ENCODE measurements around the gene CCDC117.
"Not testable (repeated sequence)": the region's sequence is repeated elsewhere in the genome, so short reads cannot be mapped to it uniquely, and the experiment has no call there.

The CCDC117 gene

DNA sequence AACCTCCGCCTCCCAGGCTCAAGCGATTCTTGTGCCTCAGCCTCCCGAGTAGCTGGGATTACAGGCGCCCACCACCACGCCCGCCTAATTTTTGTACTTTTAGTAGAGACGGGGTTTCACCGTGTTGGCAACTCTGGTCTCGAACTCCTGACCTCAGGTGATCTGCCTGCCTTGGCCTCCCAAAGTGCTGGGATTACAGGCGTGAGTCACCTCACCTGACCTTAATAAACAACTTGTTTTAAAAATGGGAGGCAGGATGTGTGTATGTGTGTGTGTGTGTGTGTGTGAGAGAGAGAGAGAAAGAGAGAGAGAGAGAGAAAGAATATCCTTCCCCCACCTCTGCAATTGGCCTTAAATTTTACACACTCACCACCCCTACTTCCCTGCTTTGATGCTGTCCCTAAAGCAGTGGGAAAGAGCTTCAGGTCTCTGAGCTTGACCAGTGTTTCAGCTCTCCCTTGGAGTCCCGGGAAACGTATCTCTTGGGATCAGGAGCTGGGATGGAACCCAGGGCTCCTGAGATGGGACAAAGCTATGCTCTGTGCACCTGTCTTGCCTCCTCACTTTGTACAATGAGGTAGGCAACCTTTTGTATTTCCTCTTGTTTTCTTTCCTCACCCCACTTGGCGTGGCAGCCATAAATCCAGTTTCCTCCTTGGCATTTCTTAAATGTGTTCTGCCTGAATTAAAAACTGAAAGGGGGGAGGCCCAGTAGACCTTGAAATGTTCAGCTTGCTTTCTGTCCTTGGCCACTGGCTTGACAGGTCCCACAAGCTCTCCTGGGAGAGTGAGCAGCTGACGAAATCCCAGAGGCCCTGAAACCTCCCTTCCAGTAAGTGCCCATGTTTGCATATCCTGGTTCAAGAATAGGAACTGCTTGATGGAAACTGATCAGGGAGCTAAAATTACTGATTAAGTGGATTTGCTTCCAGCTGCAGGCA is 45.7 kb downstream of the CCDC117 start:
- DNase-seq (ENCODE audit: insufficient read length, low spot score), result no peak
- FAIRE-seq, result no peak
- TF ChIP-seq, protein P1, sequence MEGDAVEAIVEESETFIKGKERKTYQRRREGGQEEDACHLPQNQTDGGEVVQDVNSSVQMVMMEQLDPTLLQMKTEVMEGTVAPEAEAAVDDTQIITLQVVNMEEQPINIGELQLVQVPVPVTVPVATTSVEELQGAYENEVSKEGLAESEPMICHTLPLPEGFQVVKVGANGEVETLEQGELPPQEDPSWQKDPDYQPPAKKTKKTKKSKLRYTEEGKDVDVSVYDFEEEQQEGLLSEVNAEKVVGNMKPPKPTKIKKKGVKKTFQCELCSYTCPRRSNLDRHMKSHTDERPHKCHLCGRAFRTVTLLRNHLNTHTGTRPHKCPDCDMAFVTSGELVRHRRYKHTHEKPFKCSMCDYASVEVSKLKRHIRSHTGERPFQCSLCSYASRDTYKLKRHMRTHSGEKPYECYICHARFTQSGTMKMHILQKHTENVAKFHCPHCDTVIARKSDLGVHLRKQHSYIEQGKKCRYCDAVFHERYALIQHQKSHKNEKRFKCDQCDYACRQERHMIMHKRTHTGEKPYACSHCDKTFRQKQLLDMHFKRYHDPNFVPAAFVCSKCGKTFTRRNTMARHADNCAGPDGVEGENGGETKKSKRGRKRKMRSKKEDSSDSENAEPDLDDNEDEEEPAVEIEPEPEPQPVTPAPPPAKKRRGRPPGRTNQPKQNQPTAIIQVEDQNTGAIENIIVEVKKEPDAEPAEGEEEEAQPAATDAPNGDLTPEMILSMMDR (IDR thresholded peaks at IDR 0.05; ENCODE audit: insufficient read depth, missing control alignments), result no peak

DNA sequence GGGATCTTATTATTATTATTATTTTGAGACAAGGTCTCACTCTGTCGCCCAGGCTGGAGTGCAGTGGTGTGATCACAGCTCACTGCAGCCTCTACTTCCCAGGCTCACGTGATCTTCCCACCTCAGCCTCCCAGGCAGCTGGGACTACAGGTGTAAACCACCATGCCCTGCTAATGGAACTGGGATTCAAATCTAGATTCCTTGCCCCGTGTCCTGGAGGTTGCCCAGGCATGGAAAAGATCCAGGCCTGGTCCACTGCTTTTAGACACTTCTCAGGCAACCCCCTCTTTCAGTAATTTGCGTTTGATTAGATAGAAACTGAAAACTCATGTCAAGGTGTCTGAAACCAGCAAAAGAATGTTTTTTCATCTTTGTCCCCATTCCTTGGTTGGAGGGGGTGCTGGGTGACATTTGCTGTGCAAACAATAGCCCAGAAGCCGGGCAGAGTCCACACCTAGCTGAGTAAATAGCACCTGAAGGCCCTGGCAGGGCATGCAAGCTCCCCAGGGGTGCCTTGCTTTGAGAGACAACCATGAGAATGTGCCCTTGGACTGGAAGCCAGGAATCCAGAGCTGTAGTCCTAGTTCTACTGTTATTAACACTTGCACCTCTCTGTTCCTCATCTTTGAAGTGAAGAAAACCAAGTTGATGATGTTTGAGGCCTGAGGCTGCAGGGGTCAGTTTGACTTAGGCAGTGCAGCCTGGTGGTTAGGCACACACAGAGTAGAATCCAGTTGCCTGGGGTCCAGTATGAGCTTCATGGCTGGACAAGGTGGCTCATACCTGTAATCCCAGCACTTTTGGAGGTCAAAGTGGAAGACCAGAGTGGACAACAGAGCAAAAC is 47.0 kb downstream of the CCDC117 start:
- DNase-seq (ENCODE audit: insufficient read length, low spot score), result no peak
- FAIRE-seq, result no peak
- TF ChIP-seq, protein P1 (IDR thresholded peaks at IDR 0.05; ENCODE audit: insufficient read depth, missing control alignments), result no peak

DNA sequence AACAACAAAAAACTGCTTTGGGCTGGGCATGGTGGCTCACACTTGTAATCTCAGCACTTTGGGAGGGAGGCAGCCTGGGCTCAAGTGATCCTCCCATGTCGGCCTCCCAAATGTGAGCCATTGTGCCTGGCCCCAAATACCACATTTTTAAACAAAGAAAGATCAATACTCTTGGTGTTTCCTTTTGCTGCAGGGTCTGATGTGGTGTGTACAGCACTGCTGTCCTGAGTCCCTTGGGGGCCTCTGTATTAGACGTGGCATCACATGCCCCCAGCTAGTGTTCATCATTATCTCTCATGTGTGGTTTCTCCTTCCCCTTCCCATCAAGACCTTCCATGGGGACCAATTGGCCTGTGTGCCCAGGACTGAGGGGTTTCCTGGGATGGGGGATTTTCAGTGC is 48.4 kb downstream of the CCDC117 start:
- DNase-seq (ENCODE audit: insufficient read length, low spot score), result no peak
- TF ChIP-seq, protein P1 (IDR thresholded peaks at IDR 0.05; ENCODE audit: insufficient read depth, missing control alignments), result no peak
- no peak for FAIRE-seq

DNA sequence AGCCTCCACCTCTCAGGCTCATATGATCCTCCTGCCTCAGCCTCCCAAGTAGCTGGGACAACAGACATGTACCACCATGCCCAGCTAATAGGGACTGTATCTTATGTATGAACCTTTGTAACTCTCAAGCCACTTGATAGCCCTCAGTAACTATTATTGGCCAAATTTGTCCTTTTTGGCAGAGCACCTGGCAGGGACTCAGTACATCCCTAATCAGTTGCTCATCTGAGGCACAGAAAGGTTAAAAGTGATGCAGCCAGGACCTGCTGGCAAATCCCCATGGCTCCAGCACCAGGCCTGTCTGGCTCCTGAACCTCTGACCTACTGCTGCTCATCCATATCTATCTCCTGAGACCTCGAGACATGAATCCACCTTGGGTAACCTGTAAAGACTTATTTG is 49.0 kb downstream of the CCDC117 start:
- FAIRE-seq (no peak), DNase-seq (ENCODE audit: insufficient read length, low spot score) (no peak)
- TF ChIP-seq, protein P1 (IDR thresholded peaks at IDR 0.05; ENCODE audit: insufficient read depth, missing control alignments), result no peak

DNA sequence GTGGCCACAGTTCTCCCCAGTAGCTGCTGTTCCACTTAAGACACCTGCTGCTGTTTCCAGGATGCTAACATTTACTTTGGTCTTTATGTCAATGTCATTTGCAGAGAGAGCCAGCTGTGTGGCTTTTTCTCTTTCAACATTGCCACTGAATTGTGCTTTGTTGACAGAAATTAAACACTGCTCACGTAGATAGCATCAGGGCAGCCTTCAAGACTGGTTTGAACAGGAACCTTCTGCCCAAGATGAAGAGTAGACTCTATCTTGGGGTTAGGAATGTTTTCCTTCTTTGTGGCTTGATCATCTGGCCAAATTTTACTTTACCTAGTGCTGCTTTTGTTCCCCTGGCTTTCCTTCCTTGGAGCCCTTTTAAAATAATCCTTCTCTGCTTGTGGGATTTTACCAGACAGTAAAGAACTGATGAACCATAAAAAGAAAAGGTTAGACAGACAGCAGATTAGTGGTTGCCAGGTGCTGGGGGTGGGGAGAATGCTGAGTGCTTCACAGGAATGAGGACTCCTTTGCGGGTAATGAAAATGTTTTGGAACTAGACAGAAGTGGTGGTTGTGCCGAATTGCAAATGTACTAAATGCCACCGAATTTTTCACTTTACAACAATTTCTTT is 50.5 kb downstream of the CCDC117 start:
- DNase-seq (ENCODE audit: insufficient read length, low spot score), result no peak

DNA sequence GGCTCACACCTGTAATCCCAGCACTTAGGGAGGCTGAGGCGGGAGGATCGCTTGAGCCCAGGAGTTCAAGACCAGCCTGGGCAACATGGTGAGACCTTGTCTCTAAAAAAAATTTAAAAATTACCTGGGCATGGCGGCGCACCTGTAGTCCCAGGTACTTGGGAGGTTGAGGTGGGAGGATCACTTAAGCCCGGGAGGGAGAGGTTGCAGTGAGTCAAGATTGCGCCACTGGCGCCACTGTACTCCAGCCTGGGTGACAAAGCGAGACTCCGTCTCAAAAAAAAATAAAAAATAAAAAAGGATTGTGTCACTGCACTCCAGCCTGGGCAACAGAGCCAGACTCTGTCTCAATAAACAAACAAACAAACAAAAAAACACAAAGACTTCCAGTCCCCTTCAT is 52.0 kb downstream of the CCDC117 start:
- FAIRE-seq; DNase-seq (ENCODE audit: insufficient read length, low spot score): not testable (repeated sequence)

More for the DNA sequence above, 50.5 kb downstream of the CCDC117 start:
- FAIRE-seq, result no peak
- TF ChIP-seq, protein P1 (IDR thresholded peaks at IDR 0.05; ENCODE audit: insufficient read depth, missing control alignments), result no peak

DNA sequence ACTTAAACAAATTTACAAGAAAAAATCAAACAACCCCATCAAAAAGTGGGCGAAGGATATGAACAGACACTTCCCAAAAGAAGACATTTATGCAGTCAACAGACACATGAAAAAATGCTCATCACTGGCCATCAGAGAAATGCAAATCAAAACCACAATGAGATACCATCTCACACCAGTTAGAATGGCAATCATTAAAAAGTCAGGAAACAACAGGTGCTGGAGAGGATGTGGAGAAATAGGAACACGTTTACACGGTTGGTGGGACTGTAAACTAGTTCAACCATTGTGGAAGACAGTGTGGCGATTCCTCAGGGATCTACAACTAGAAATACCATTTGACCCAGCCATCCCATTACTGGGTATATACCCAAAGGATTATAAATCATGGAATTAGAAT is 53.9 kb downstream of the CCDC117 start:
- FAIRE-seq; DNase-seq (ENCODE audit: insufficient read length, low spot score): not testable (repeated sequence)
